Measurements from ENCODE around the gene SMG6.

DNA sequence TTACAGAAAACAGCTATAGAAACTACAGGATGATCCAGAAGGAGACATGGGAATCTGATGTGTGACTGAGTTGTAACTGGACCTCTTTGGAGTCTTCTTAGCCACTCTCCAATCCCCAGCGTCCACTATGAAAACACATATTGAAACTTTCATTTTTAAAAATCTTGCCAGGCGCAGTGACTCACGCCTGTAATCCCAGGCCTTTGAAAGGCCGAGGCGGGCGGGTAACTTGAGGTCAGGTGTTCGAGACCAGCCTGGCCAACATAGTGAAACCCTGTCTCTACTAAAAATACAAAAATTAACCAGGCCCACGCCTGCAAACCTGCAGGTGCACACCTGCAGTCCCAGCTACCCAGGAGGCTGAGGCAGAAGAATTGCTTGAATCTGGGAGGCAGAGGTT is 195.4 kb downstream of the SMG6 start:
- TF ChIP-seq, protein P1, sequence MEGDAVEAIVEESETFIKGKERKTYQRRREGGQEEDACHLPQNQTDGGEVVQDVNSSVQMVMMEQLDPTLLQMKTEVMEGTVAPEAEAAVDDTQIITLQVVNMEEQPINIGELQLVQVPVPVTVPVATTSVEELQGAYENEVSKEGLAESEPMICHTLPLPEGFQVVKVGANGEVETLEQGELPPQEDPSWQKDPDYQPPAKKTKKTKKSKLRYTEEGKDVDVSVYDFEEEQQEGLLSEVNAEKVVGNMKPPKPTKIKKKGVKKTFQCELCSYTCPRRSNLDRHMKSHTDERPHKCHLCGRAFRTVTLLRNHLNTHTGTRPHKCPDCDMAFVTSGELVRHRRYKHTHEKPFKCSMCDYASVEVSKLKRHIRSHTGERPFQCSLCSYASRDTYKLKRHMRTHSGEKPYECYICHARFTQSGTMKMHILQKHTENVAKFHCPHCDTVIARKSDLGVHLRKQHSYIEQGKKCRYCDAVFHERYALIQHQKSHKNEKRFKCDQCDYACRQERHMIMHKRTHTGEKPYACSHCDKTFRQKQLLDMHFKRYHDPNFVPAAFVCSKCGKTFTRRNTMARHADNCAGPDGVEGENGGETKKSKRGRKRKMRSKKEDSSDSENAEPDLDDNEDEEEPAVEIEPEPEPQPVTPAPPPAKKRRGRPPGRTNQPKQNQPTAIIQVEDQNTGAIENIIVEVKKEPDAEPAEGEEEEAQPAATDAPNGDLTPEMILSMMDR (IDR thresholded peaks at IDR 0.05), result no peak
- TF ChIP-seq POLR2AphosphoS5 (IDR thresholded peaks at IDR 0.05), result no peak
- TF ChIP-seq POLR2A (IDR thresholded peaks at IDR 0.05), result no peak
